Thyroid gland (tissue), 4 donors: ENCODE results near the gene ALG8. TPM values are rescaled to one million over a fixed set of nuclear protein-coding genes. Genes with fewer than 3 reads are reported as not detected.
A peak's percentile ranks its signal among the peaks of the same experiment; 100 is the strongest.
"Not testable (repeated sequence)": the region's sequence is repeated elsewhere in the genome, so short reads cannot be mapped to it uniquely, and the experiment has no call there.

Source experiments
- DNase-seq, 2 donors: peaks; one replicate each; pipeline ENCODE4 v3.0.0-alpha.2; 2019
- H3K27ac ChIP-seq, 3 donors: fragments of 200-600 bp; sonication (generic); 1 replicate in 2 of 3; 2 replicates in 1 of 3; pipeline ENCODE4 v1.5.1; 2016 to 2019; ENCODE audit warnings: mild to moderate bottlenecking in 1 of 3, moderate library complexity in 1 of 3
- H3K27me3 ChIP-seq: fragments of 200-600 bp; sonication (generic); one replicate; pipeline ENCODE4 v1.5.1; 2019
- H3K36me3 ChIP-seq, 2 donors: fragments of 200-600 bp; sonication (generic); one replicate each; pipeline ENCODE4 v1.5.1; 2016 to 2019
- H3K4me1 ChIP-seq, 2 donors: fragments of 200-600 bp; sonication (generic); one replicate each; pipeline ENCODE4 v1.5.1; 2017 to 2019
- H3K4me3 ChIP-seq, 3 donors: fragments of 200-600 bp; sonication (generic); replicated peaks in 1 of 3; 1 replicate in 2 of 3; 2 replicates in 1 of 3; pipeline ENCODE4 v1.5.1; 2016; ENCODE audit warnings: mild to moderate bottlenecking in 1 of 3
- H3K9me3 ChIP-seq: fragments of 200-600 bp; sonication (generic); one replicate; pipeline ENCODE4 v1.5.1; 2017
- CTCF ChIP-seq, 6 experiments: fragments of 200-600 bp in 3 of 6; fragments of 450-650 bp in 3 of 6; sonication (generic) in 3 of 6; IDR thresholded peaks; one replicate each; pipeline ENCODE4 v1.5.1; 2016 to 2019; ENCODE audit warnings: antibody characterized with exemption in 6 of 6, mild to moderate bottlenecking in 2 of 6, inconsistent platforms in 1 of 6, moderate library complexity in 1 of 6
- POLR2A ChIP-seq, 2 donors: fragments of 450-650 bp; IDR thresholded peaks; one replicate each; pipeline ENCODE4 v1.6.1; 2017; ENCODE audit warnings: antibody characterized with exemption in 2 of 2, mild to moderate bottlenecking in 2 of 2, moderate library complexity in 1 of 2
- WGBS, 2 donors: methylation state at CpG; one replicate each; pipeline ENCODE4 v1.1.5; 2017; 5-methylcytosine and 5-hydroxymethylcytosine counted together
- intact Hi-C: fragments of 100-400 bp; cut with DNase I; formaldehyde crosslinking; loops from one replicate; pipeline ENCODE4 v1.15.1; 2023
- total RNA-seq, 4 donors: library from RNA; depleted of rRNA; stranded (reverse); fragments of >200 nt; gene quantifications; one replicate each; pipeline ENCODE4 v1.2.3, GENCODE V29; 2016

ALG8 gene
- total RNA-seq, 4 donors from 2014 or later: 49.6 to 86.7 (median 52.5) TPM

GRCh38 chr11:78097666-78098385 lies 41.6 kb downstream of the ALG8 start:
- H3K36me3 ChIP-seq: no peaks in the 10 kb centered on the region
- intact Hi-C loops: no loop called here
- TF ChIP-seq POLR2A (IDR thresholded peaks at IDR 0.05): no peak
- no peak for TF ChIP-seq CTCF (IDR thresholded peaks at IDR 0.05)
- H3K4me3 ChIP-seq: no peak overlapping the region
- H3K4me1 ChIP-seq: peaks cover 35 to 42% of the 10 kb centered on the region in 2 donors
- WGBS, 2 donors: 51 to 52% methylated on average over 7 of the region's 7 CpGs
- DNase-seq: peak; percentile 85
- no peaks in the 10 kb centered on the region for H3K27me3 ChIP-seq
- H3K27ac ChIP-seq: peak overlapping the region; percentile 62 to 73 (median 69)
- no peaks in the 10 kb centered on the region for H3K9me3 ChIP-seq

DNA sequence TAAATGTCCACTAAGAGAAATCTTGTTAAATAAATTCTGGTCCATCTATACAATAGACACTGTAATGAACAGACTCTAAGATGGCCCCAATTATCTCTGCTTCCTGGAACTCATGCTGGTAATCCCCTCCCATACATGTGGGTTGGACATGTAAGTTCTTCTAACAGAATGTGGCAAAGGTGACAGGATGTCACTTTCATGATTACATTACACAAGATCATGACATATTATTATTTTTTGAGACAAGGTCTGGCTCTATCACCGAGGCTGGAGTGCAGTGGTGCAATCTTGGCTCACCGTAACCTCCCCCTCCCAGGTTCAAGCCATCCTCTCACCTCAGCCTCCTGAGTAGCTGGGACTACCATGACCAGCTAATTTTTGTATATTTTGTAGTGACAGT lies 45.2 kb downstream of the ALG8 start:
- Histone ChIP-seq H3K4me1 (peaks cover 13 to 23% of the 10 kb centered on the region in 2 donors), H3K27ac (no peak overlapping the region), H3K36me3 (no peaks in the 10 kb centered on the region), H3K4me3 (no peak overlapping the region), H3K27me3 (no peaks in the 10 kb centered on the region), H3K9me3 (no peaks in the 10 kb centered on the region)
- TF ChIP-seq POLR2A (IDR thresholded peaks at IDR 0.05) (no peak), CTCF (IDR thresholded peaks at IDR 0.05) (no peak)
- intact Hi-C loops: no loop called here
- no peak for DNase-seq
- 92% methylated on average over 2 of the region's 2 CpGs for WGBS, 2 donors

- WGBS, 2 donors: 83 to 95% methylated on average over 6 of the region's 6 CpGs
- not testable (repeated sequence) for DNase-seq, H3K36me3 ChIP-seq, H3K9me3 ChIP-seq, H3K27ac ChIP-seq, H3K4me3 ChIP-seq, H3K27me3 ChIP-seq, H3K4me1 ChIP-seq
- intact Hi-C loops: loop anchor here (10.0 kb wide), 1 partner anchor 338 kb away; no protein-coding TSS in a partner anchor
Measured at GRCh38 chr11:78086521-78087074, 52.8 kb downstream of the ALG8 start.

- no peak for TF ChIP-seq CTCF (IDR thresholded peaks at IDR 0.05)
- TF ChIP-seq POLR2A (IDR thresholded peaks at IDR 0.05): no peak
- H3K4me3 ChIP-seq: no peak overlapping the region
- intact Hi-C loops: loop anchor here (10.0 kb wide), 1 partner anchor 339 kb away; no protein-coding TSS in a partner anchor
- no peaks in the 10 kb centered on the region for H3K27me3 ChIP-seq
- no peak for DNase-seq
- H3K4me1 ChIP-seq: no peaks in the 10 kb centered on the region
- WGBS, 2 donors: 63 to 64% methylated on average over 3 of the region's 3 CpGs
- no peaks in the 10 kb centered on the region for H3K36me3 ChIP-seq
- no peaks in the 10 kb centered on the region for H3K9me3 ChIP-seq
- H3K27ac ChIP-seq: no peak overlapping the region
Measured at GRCh38 chr11:78085972-78086371, 53.5 kb downstream of the ALG8 start.

- DNase-seq, H3K4me1 ChIP-seq, H3K9me3 ChIP-seq, H3K27me3 ChIP-seq, H3K4me3 ChIP-seq, H3K36me3 ChIP-seq, H3K27ac ChIP-seq: not testable (repeated sequence)
- 87 to 95% methylated on average over 8 of the region's 8 CpGs for WGBS, 2 donors
- intact Hi-C loops: loop anchor here (10.0 kb wide), 1 partner anchor 340 kb away; no protein-coding TSS in a partner anchor
Measured at GRCh38 chr11:78084506-78084905, 54.9 kb downstream of the ALG8 start.

DNA sequence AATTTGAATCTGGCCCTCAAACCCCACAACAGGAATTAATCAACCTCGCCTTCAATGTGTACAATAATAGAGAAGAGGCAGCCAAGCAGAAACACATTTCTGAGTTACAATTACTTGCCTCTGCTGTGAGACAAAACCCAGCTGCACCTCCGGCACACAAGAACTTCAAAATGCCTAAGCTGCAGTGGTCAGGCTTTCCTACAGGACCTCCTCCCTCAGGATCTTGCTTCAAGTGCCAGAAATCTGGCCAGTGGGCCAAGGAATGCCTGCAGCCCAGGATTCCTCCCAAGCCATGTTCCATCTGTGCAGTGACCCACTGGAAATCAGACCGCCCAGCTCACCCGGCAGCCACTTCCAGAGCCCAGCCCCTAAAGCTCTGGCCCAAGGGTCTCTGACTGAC lies 56.4 kb downstream of the ALG8 start:
- no peak for TF ChIP-seq POLR2A (IDR thresholded peaks at IDR 0.05)
- no peak for TF ChIP-seq CTCF (IDR thresholded peaks at IDR 0.05)
- intact Hi-C loops: loop anchor here (10.0 kb wide), 1 partner anchor 342 kb away; no protein-coding TSS in a partner anchor
- no peak overlapping the region for H3K4me3 ChIP-seq
- H3K9me3 ChIP-seq: no peaks in the 10 kb centered on the region
- no peaks in the 10 kb centered on the region for H3K36me3 ChIP-seq
- 54 to 57% methylated on average over 4 of the region's 4 CpGs for WGBS, 2 donors
- no peak overlapping the region for H3K27ac ChIP-seq
- peaks cover 8 to 12% of the 10 kb centered on the region in 2 donors for H3K4me1 ChIP-seq
- peak in 1 of 2 donors; percentile 16 for DNase-seq
- no peaks in the 10 kb centered on the region for H3K27me3 ChIP-seq
